ENCODE data around the gene RPS6KA2.
"Not testable (repeated sequence)": the region's sequence is repeated elsewhere in the genome, so short reads cannot be mapped to it uniquely, and the experiment has no call there.

The RPS6KA2 gene

DNA sequence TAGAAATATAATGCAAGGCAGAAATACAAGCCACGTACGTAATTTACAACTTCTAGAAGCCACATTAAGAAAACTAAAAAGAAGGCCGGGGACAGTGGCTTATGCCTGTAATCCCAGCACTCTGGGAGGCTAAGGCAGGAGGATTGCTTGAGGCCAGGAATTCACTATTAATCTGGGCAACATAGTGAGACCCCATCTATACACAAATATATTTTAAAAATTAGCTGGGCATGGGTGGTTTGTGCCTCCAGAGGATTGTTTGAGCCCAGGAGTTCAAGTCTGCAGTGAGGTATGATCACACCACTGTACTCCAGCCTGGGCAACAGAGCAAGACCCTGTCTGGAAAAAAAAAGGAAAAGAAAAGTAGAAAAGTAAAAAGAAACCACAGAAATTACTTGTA lies 256.6 kb downstream of the RPS6KA2 start:
- no peak for DNase-seq (ENCODE audit: low read depth)

- DNase-seq (ENCODE audit: low read depth) = no peak
Observed at GRCh38 chr6:166369782-166370181, 257.3 kb downstream of the RPS6KA2 start.

GRCh38 chr6:166366921-166367320 lies 260.1 kb downstream of the RPS6KA2 start:
- no peak for DNase-seq (ENCODE audit: low read depth)

- no peak for DNase-seq (ENCODE audit: low read depth)
Observed at GRCh38 chr6:166365806-166366205, 261.2 kb downstream of the RPS6KA2 start.

- no peak for DNase-seq (ENCODE audit: low read depth)
Observed at GRCh38 chr6:166365221-166365620, 261.8 kb downstream of the RPS6KA2 start.

DNA sequence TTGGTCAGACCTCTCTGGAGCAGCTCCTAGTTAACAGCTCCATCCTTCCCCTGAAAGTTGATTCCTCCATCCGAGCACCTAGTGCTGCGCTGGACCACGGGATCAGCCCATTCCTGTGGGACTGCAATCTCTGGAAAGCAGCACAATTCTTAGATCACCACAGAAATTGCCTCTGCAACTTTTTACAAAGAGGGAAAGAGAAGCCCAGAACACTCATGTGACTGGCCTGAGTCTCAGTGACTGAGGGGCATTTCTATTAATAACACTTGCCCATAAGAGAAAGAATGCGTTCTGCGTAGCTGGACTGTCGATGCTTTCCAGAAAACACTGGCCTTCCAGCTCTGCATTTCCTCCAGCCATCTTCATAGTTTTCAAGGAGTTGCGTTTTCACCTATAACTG lies 262.6 kb downstream of the RPS6KA2 start:
- no peak for DNase-seq (ENCODE audit: low read depth)

DNA sequence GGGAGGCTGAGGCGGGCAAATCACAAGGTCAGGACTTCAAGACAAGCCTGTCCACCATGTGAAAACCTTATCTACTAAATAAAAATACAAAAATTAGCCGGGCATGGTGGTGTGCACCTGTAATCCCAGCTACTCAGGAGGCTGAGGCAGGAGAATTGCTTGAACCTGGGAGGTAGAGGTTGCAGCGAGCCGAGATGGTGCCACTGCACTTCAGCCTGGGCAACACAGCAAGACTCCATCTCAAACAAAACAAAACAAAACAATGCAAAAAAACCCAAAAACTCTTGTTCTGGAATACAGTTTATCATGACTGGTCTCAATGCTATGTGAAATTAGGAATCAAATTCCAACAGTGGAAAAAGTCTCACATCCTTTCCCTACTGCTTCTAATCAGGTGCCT lies 264.6 kb downstream of the RPS6KA2 start:
- not testable (repeated sequence) for DNase-seq (ENCODE audit: low read depth)

DNA sequence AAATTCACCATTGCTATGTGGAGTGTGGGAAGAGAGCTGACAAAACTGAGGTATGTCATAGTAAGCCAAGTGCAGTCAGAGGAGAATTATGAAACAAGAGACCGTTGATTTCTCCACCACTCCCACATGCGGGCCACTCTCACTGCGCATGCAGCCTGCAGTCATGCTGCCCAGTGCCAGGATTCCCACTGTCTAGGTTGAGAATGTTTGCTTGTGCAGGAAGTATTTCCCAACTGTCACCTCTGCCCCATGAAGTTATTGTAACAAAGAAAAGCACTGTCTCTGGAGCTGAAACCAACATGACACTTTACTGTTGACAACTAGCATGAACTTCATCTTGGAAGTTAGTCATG lies 266.0 kb downstream of the RPS6KA2 start:
- DNase-seq (ENCODE audit: low read depth) = no peak

- DNase-seq (ENCODE audit: low read depth) = no peak
Observed at GRCh38 chr6:166360243-166361076, 266.6 kb downstream of the RPS6KA2 start.
